ENCODE data around the gene KLF2. TPM values are rescaled to one million over a fixed set of nuclear protein-coding genes. Genes with fewer than 3 reads are reported as not detected.

Gene KLF2
- polyA plus RNA-seq, 4 donors, result 1.1 to 25.4 (median 6.5) TPM

DNA sequence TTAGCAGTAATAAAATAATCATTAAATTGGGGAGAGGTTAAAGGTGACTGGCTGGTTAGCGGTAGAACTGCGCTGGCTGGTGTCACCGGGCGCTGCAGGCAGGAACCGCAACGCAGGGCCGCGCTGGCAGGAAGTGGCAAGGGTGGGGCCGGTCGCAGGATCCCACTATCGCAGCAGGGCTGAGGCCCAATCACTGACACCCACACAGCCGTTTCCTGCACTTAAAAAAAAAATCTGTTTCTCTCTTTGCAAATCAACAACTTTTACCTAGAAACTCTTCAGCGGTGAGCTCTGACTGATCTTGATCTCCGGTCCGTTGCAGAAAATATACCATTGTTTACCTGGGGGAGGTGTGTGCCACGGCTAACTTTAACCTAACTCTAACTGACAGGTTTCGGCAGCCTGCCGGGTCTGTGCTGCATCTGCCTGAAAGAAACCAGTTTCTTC is 46.9 kb downstream of the KLF2 start:
- no peak for FAIRE-seq
- peaks cover 2 to 17% (median 8%) of the 10 kb centered on the region in 3 donors for H3K4me1 ChIP-seq (ENCODE audit: control insufficient read depth in 3 of 3, insufficient read depth in 2 of 3, low read depth in 1 of 3, low read length in 2 of 3)

GRCh38 chr19:16372065-16372915 is 47.7 kb downstream of the KLF2 start:
- Histone ChIP-seq H3K27ac (ENCODE audit: low read depth in 1 of 3, low read length in 2 of 3) (peak overlapping the region in 1 of 3 donors; percentile 51), H3K4me1 (ENCODE audit: control insufficient read depth in 3 of 3, insufficient read depth in 2 of 3, low read depth in 1 of 3, low read length in 2 of 3) (peaks cover 2 to 17% (median 8%) of the 10 kb centered on the region in 3 donors), H3K9me3 (ENCODE audit: control insufficient read depth in 2 of 2, insufficient read depth in 1 of 2, low read depth in 1 of 2, low read length in 1 of 2) (no peaks in the 10 kb centered on the region), H3K4me3 (ENCODE audit: low read depth in 1 of 3, low read length in 3 of 3) (no peak overlapping the region), H3K27me3 (ENCODE audit: control insufficient read depth in 3 of 3, insufficient read depth in 3 of 3, low read length in 3 of 3) (peaks cover 0 to 2% (median 0%) of the 10 kb centered on the region in 3 donors), H3K36me3 (ENCODE audit: control insufficient read depth in 3 of 3, insufficient read depth in 2 of 3, low read depth in 1 of 3, low read length in 3 of 3) (peaks cover 0 to 69% (median 4%) of the 10 kb centered on the region in 3 donors)
- WGBS, 3 donors, result 67 to 71% (median 68%) methylated on average over 17 of the region's 17 CpGs
- FAIRE-seq (no peak), DNase-seq (no peak)

More for the DNA sequence above, 46.9 kb downstream of the KLF2 start:
- H3K36me3 ChIP-seq (ENCODE audit: control insufficient read depth in 3 of 3, insufficient read depth in 2 of 3, low read depth in 1 of 3, low read length in 3 of 3), result peaks cover 0 to 63% (median 4%) of the 10 kb centered on the region in 3 donors
- no peak overlapping the region for H3K4me3 ChIP-seq (ENCODE audit: low read depth in 1 of 3, low read length in 3 of 3)
- no peaks in the 10 kb centered on the region for H3K9me3 ChIP-seq (ENCODE audit: control insufficient read depth in 2 of 2, insufficient read depth in 1 of 2, low read depth in 1 of 2, low read length in 1 of 2)
- H3K27me3 ChIP-seq (ENCODE audit: control insufficient read depth in 3 of 3, insufficient read depth in 3 of 3, low read length in 3 of 3), result peaks cover 0 to 2% (median 0%) of the 10 kb centered on the region in 3 donors
- DNase-seq, result peak; percentile 74 to 80
- 7 to 29% (median 10%) methylated on average over 18 of the region's 18 CpGs for WGBS, 3 donors
- H3K27ac ChIP-seq (ENCODE audit: low read depth in 1 of 3, low read length in 2 of 3), result peak overlapping the region in 1 of 3 donors; percentile 79

- no peak for DNase-seq
- FAIRE-seq, result no peak
- Histone ChIP-seq H3K9me3 (ENCODE audit: control insufficient read depth in 2 of 2, insufficient read depth in 1 of 2, low read depth in 1 of 2, low read length in 1 of 2) (no peaks in the 10 kb centered on the region), H3K27me3 (ENCODE audit: control insufficient read depth in 3 of 3, insufficient read depth in 3 of 3, low read length in 3 of 3) (peaks cover 0 to 1% (median 0%) of the 10 kb centered on the region in 3 donors), H3K36me3 (ENCODE audit: control insufficient read depth in 3 of 3, insufficient read depth in 2 of 3, low read depth in 1 of 3, low read length in 3 of 3) (peaks cover 0 to 76% (median 4%) of the 10 kb centered on the region in 3 donors), H3K4me3 (ENCODE audit: low read depth in 1 of 3, low read length in 3 of 3) (no peak overlapping the region), H3K4me1 (ENCODE audit: control insufficient read depth in 3 of 3, insufficient read depth in 2 of 3, low read depth in 1 of 3, low read length in 2 of 3) (peaks cover 2 to 17% (median 8%) of the 10 kb centered on the region in 3 donors), H3K27ac (ENCODE audit: low read depth in 1 of 3, low read length in 2 of 3) (peak overlapping the region in 1 of 3 donors; percentile 28)
- 82 to 89% (median 86%) methylated on average over 12 of the region's 12 CpGs for WGBS, 3 donors
These were observed 48.5 kb downstream of the KLF2 start for GRCh38 chr19:16373079-16373478.

- DNase-seq (no peak), FAIRE-seq (no peak)
- 74 to 89% (median 85%) methylated on average over 12 of the region's 12 CpGs for WGBS, 3 donors
- H3K27me3 ChIP-seq (ENCODE audit: control insufficient read depth in 3 of 3, insufficient read depth in 3 of 3, low read length in 3 of 3), result no peaks in the 10 kb centered on the region
- H3K27ac ChIP-seq (ENCODE audit: low read depth in 1 of 3, low read length in 2 of 3), result peak overlapping the region in 1 of 3 donors; percentile 20
- H3K9me3 ChIP-seq (ENCODE audit: control insufficient read depth in 2 of 2, insufficient read depth in 1 of 2, low read depth in 1 of 2, low read length in 1 of 2), result no peaks in the 10 kb centered on the region
- no peak overlapping the region for H3K4me3 ChIP-seq (ENCODE audit: low read depth in 1 of 3, low read length in 3 of 3)
- H3K4me1 ChIP-seq (ENCODE audit: control insufficient read depth in 3 of 3, insufficient read depth in 2 of 3, low read depth in 1 of 3, low read length in 2 of 3), result peaks cover 2 to 17% (median 8%) of the 10 kb centered on the region in 3 donors
- peaks cover 0 to 81% (median 4%) of the 10 kb centered on the region in 3 donors for H3K36me3 ChIP-seq (ENCODE audit: control insufficient read depth in 3 of 3, insufficient read depth in 2 of 3, low read depth in 1 of 3, low read length in 3 of 3)
These were observed 48.9 kb downstream of the KLF2 start for GRCh38 chr19:16373532-16373931.

- no peaks in the 10 kb centered on the region for H3K9me3 ChIP-seq (ENCODE audit: control insufficient read depth in 2 of 2, insufficient read depth in 1 of 2, low read depth in 1 of 2, low read length in 1 of 2)
- FAIRE-seq (no peak), DNase-seq (no peak)
- 74 to 79% (median 79%) methylated on average over 8 of the region's 8 CpGs for WGBS, 3 donors
- no peak overlapping the region for H3K4me3 ChIP-seq (ENCODE audit: low read depth in 1 of 3, low read length in 3 of 3)
- no peak overlapping the region for H3K27ac ChIP-seq (ENCODE audit: low read depth in 1 of 3, low read length in 2 of 3)
- peaks cover 0 to 82% (median 4%) of the 10 kb centered on the region in 3 donors for H3K36me3 ChIP-seq (ENCODE audit: control insufficient read depth in 3 of 3, insufficient read depth in 2 of 3, low read depth in 1 of 3, low read length in 3 of 3)
- no peaks in the 10 kb centered on the region for H3K27me3 ChIP-seq (ENCODE audit: control insufficient read depth in 3 of 3, insufficient read depth in 3 of 3, low read length in 3 of 3)
- H3K4me1 ChIP-seq (ENCODE audit: control insufficient read depth in 3 of 3, insufficient read depth in 2 of 3, low read depth in 1 of 3, low read length in 2 of 3), result peaks cover 2 to 17% (median 8%) of the 10 kb centered on the region in 3 donors
These were observed 49.4 kb downstream of the KLF2 start for GRCh38 chr19:16373989-16374388.

GRCh38 chr19:16374436-16374835 is 49.8 kb downstream of the KLF2 start:
- Histone ChIP-seq H3K27ac (ENCODE audit: low read depth in 1 of 3, low read length in 2 of 3) (no peak overlapping the region), H3K9me3 (ENCODE audit: control insufficient read depth in 2 of 2, insufficient read depth in 1 of 2, low read depth in 1 of 2, low read length in 1 of 2) (no peaks in the 10 kb centered on the region), H3K36me3 (ENCODE audit: control insufficient read depth in 3 of 3, insufficient read depth in 2 of 3, low read depth in 1 of 3, low read length in 3 of 3) (peaks cover 0 to 83% (median 4%) of the 10 kb centered on the region in 3 donors), H3K4me1 (ENCODE audit: control insufficient read depth in 3 of 3, insufficient read depth in 2 of 3, low read depth in 1 of 3, low read length in 2 of 3) (peaks cover 2 to 17% (median 8%) of the 10 kb centered on the region in 3 donors), H3K4me3 (ENCODE audit: low read depth in 1 of 3, low read length in 3 of 3) (no peak overlapping the region), H3K27me3 (ENCODE audit: control insufficient read depth in 3 of 3, insufficient read depth in 3 of 3, low read length in 3 of 3) (no peaks in the 10 kb centered on the region)
- 86 to 93% (median 91%) methylated on average over 13 of the region's 13 CpGs for WGBS, 3 donors
- no peak for FAIRE-seq
- DNase-seq, result no peak

- no peaks in the 10 kb centered on the region for H3K27me3 ChIP-seq (ENCODE audit: control insufficient read depth in 3 of 3, insufficient read depth in 3 of 3, low read length in 3 of 3)
- H3K36me3 ChIP-seq (ENCODE audit: control insufficient read depth in 3 of 3, insufficient read depth in 2 of 3, low read depth in 1 of 3, low read length in 3 of 3), result peaks cover 0 to 87% (median 4%) of the 10 kb centered on the region in 3 donors
- peaks cover 2 to 17% (median 8%) of the 10 kb centered on the region in 3 donors for H3K4me1 ChIP-seq (ENCODE audit: control insufficient read depth in 3 of 3, insufficient read depth in 2 of 3, low read depth in 1 of 3, low read length in 2 of 3)
- H3K9me3 ChIP-seq (ENCODE audit: control insufficient read depth in 2 of 2, insufficient read depth in 1 of 2, low read depth in 1 of 2, low read length in 1 of 2), result no peaks in the 10 kb centered on the region
- FAIRE-seq (no peak), DNase-seq (no peak)
- WGBS, 3 donors, result 93 to 98% (median 97%) methylated on average over 14 of the region's 14 CpGs
- H3K27ac ChIP-seq (ENCODE audit: low read depth in 1 of 3, low read length in 2 of 3), result no peak overlapping the region
- H3K4me3 ChIP-seq (ENCODE audit: low read depth in 1 of 3, low read length in 3 of 3), result no peak overlapping the region
These were observed 50.7 kb downstream of the KLF2 start for GRCh38 chr19:16375157-16375935.

DNA sequence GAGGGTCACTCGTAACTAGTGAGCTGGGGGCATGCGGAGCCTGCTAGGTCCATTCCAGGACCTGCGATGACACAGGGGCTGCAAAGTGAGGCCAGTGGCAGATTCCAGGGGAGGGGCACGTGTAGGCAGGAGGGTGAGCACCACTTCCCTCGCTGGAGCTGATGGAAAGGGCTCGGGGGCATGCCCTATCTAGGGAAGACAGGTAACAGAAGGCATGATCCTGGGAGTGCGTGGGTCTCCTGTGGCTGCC is 51.2 kb downstream of the KLF2 start:
- Histone ChIP-seq H3K4me3 (ENCODE audit: low read depth in 1 of 3, low read length in 3 of 3) (no peak overlapping the region), H3K27ac (ENCODE audit: low read depth in 1 of 3, low read length in 2 of 3) (no peak overlapping the region), H3K9me3 (ENCODE audit: control insufficient read depth in 2 of 2, insufficient read depth in 1 of 2, low read depth in 1 of 2, low read length in 1 of 2) (no peaks in the 10 kb centered on the region), H3K4me1 (ENCODE audit: control insufficient read depth in 3 of 3, insufficient read depth in 2 of 3, low read depth in 1 of 3, low read length in 2 of 3) (peaks cover 2 to 17% (median 8%) of the 10 kb centered on the region in 3 donors), H3K27me3 (ENCODE audit: control insufficient read depth in 3 of 3, insufficient read depth in 3 of 3, low read length in 3 of 3) (no peaks in the 10 kb centered on the region), H3K36me3 (ENCODE audit: control insufficient read depth in 3 of 3, insufficient read depth in 2 of 3, low read depth in 1 of 3, low read length in 3 of 3) (peaks cover 0 to 87% (median 4%) of the 10 kb centered on the region in 3 donors)
- FAIRE-seq (no peak), DNase-seq (no peak)
- WGBS, 3 donors, result 81 to 97% (median 84%) methylated on average over 6 to 7 of the region's 7 CpGs
